GM19351 (cell line): Measurements from ENCODE around the gene LONP2.
A peak's percentile ranks its signal among the peaks of the same experiment; 100 is the strongest.
"Not testable (repeated sequence)": the region's sequence is repeated elsewhere in the genome, so short reads cannot be mapped to it uniquely, and the experiment has no call there.

ENCODE experiments used
- ATAC-seq: cut with Tn5 transposase; IDR thresholded peaks from one replicate; pipeline ENCODE4 v1.9.1; 2021; ENCODE audit warnings: mild to moderate bottlenecking, moderate library complexity; ENCODE audit not compliant: unreplicated experiment

LONP2 gene

DNA sequence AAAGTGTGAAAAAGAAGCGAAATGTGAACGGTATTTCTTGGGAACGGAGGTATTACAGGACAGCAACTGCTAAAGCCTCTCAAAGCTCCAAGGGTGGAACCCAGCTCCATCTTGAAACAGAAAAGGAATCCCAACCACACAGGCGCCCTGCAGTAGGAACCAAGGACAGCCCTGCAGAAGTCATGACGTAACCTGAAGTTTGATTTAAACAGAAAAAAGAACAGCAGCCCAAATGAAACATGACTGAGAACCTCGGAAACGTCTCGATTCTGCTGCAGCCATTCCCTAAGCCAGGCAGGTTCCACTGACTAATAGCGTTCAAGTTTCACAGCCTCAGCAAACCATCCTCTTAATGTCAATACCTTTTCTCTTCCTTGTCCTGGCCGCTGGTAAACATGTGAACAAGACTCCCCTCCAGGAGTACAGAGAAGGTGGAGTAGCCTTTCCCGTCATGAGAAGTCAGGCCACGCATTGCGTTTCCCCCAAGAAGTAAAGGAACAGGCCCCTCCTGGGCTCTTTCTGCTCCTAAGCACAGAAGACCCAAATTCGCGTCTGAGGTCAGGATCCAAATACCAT, 121.0 kb downstream of the LONP2 start:
- ATAC-seq, result no peak

DNA sequence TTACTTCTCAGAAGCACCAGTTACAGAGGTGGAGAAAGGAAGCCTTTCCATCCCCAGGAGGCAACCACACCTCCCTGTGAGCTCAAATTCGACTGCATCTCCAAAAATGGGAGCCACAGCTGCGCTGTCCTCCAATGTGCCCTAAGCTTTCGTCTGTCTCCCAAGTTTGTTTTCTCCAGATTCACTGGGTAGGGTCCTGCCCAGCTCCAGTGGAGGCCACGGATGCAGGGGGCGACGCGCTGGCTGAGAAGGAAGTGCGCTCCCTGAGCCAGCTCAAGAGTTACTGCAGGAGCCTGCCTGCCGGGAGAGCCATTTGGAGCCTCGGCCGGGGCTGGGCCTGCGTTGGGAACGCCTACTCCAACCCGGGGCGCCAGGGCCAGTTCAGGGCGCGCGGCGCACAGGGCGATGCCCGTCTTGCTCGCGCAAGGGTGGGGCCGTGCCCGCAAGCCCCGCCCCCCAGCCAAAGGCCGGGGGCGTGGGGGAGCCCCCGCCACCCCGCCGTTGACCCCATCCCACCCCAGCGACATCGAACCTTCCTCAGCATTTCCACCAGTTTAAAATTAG, 121.6 kb downstream of the LONP2 start:
- peak; percentile 85 for ATAC-seq

DNA sequence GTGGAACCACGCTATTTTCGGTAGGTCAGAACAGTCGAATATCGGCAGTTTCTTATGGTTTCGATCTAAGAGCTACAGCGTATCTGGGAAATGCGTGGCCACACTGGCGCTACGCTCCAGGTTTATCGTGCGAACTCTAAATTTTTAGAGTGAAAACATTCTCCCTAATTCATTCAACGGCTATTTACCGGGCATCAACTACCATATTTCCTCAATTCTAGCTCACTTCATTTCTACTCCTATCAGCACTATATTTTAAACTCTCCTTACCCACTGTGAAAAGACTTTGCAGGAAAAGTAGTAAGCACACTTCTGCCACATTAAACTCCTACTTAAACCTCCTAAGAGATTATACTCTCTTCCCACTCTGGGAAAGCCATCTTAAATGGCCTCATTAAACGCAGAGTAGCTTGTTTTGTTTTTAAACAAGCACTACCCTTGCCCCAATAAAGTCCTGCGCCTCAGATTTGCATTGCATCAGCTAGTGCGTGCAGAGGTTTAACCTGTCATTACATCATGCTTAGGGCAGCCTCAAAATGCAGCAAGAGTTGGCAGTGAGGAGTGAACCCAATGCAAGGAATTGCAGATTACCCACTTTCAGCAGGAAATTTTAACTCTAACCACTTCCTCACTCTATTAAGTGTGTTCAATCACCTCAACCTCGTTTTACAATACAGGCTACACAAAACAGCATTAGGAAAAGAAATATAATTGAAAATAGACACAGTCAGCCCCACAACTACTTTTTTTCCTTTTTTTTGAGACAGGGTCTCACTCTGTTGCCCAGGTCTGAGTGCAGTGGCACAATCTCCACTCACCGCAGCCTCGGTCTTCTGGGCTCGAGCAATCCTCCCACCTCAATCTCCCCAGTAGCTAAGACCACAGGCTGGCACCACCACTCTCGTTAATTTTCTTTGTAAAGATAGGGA, 122.3 kb downstream of the LONP2 start:
- ATAC-seq, result peak; percentile 69

DNA sequence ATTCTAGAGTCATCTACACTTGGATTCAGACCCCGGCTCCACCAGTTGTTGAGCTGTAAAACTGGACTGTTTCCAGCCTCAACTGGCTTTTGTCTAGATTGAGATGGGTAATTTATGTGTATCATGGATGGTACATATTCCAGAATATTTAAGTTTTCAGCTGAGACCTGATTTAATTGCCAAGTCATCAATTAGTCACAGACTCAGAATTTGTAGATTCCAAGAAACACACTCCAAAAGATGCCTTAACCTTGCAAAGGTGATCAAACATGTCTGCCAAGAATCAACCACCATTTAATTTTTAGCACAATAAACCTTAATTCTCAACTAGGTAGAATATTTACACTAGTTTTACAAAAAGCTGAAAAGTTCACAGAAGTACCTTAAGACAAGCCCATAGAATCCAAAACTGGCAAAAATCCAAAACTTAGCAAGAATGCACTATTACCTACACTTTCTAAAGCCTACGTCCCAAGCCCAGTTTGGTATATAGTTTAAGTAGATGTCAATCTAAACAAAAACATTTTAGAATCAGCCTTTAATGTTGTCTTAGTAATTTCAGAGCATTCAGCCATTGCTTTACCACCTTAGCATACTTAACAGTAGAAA, 123.4 kb downstream of the LONP2 start:
- ATAC-seq, result no peak

DNA sequence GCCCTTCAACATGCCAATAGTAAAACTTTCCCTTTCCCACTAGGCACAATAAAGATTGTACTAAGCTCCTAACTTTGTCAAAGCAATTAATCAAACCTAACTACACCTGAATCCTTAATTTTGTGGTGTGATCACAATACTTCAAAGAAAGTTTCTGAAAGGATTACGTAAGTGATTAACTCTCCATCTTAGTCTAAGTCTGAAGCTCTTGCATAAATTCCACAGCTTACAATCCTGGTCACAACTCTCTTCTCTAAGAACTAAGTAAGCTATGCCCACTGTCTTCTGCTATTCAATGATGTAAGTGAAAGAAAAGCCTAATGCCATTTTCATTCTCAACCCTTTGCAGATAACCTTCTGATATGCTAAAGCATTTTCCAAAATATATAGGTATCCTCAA, 125.7 kb downstream of the LONP2 start:
- no peak for ATAC-seq

DNA sequence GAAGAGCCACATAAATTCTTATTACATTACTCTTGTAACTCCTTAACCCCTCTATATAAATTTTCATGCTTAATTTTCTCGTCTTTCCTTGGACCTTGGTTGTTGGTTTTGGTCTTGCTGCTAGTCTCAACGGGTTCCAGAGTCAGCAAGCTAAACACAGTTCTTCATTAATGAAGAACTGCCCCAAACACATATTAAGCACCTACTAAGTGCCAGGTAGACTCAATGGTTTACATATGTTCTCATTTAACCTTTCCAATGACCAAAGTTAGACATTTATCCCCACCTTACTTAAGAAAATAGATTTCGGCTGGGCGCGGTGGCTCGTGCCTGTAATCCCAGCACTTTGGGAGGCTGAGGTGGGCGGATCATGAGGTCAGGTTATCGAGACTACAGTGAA, 126.1 kb downstream of the LONP2 start:
- ATAC-seq, result no peak

DNA sequence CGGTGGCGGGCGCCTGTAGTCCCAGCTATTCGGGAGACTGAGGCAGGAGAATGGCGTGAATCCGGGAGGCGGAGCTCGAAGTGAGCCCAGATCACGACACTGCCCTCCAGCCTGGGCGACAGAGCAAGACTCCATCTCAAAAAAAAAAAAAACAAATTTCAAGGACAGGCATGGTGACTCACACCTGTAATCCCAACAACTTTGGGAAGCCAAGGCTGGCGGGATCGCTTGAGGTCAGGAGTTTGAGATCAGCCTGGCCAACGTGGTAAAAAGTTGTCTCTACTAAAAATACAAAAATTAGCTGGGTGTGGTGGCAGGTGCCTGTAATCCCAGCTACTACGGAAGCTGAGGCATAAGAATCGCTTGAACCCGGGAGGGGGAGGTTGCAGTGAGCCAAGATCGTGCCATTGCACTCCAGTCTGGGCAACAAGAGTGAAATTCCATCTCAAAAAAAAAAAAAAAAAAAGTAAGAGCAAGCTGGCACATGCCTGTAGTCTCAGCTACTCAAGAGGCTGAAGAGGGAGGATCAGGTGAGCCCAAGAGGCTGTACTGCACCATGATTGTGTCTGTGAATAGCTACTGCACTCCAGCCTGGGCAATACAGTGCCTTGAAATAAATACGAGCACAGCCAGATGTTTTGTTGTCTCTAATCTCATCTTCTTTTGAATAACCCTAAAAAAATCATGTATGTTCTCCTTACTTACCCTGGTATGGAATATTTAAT, 126.7 kb downstream of the LONP2 start:
- ATAC-seq, result not testable (repeated sequence)

DNA sequence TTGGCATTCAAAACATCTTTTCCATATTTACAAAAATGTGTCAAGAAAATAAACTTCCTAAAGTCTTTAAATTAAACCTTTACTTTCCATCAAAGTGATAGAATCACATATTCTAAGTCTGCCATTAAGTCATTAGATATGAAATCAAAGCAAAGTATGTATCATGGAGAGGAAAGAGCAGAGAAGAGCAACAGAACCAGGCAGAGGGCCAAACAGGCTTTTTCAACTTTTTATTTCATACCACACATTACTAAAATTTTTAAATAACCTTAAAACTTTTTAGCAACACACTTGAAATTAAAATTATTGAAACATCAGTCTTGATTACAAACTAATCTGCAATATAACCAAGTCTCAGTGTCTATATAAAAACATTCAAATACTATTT, 127.3 kb downstream of the LONP2 start:
- ATAC-seq, result no peak

DNA sequence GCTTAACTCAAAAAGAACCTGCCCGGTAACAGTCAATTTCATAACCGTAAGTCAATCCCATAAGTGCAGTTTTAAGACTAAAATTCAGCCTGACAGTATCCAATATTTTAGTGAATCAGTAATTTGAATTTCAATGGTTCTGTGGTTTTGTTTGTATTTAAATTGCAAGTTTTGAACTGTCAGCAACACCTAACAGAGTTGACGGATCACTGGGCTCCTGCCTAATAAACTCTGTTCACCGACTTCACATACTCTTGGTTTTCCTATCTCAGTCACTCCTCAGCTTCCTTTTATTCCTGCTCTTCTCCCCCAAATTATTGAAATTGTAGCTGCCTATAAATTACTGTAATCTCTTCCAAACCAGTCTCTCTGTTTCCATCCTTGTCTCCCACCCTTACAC, 128.6 kb downstream of the LONP2 start:
- ATAC-seq, result no peak

DNA sequence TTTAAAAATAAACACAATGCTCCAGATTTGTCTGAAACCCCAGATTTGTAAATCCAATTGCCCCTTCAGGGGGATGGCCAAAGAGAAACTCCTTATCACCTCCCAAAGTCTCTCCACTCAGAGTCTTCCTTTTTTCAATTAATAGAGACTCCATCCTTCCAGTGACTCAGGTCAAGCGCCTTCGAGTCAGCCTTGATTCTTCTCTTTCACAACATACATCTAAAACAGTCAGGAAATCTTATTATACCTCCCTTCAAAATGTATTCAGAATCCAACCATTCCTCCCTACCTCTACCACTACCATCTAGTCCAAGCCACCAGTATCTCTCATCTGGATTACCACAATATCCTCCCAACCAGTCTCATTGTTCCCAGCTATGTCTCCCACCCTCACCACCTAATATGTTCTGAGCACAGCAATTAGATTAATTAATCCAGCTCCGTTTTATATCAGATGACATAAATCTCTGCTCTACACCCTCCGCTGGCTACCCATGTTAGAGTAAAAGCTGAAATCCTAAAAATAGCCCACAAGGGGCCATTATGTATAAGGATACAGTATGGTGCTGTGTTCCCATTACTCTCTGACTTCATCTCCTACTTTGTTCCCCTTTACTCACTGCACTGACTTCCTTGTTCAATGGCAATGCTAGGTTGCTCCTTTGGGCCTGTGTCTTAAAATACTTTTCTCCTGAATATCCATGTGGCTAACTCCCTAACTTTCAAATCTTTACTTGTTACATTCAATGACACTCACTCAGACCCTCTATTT, 129.3 kb downstream of the LONP2 start:
- no peak for ATAC-seq

DNA sequence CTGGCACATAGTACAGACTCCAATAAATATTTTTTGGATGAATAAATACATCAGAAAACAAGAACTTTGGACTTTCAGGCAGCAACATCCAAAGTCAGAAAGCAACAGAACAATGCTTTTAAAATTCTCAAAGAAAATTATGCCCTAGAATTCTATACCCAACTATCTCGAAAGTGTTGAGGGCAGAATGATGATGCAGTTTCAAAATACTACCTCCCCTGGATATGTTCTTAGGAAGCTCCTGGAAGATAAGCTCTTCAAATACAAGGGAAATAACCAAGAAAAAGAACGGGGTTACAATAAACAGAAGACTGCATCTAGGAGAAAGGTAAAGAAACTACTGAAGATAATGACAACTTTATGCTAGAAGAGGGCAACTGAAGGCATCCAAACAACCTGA, 130.2 kb downstream of the LONP2 start:
- ATAC-seq, result no peak

DNA sequence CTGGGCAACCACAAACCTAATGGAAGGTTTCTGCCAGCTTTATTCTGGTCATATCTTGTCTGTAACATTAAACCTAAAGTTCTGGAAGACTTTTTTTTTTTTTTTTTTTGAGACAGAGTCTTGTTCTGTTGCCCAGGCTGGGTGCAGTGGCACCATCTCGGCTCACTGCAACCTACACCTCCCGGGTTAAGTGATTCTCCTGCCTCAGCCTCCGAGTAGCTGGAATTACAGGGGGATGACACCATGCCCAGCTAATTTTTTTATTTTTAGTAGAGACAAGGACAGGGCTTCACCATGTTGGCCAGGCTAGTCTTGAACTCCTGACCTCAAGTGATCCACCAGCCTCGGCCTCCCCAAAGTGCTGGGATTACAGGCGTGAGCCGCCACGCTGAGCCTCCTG, 133.2 kb downstream of the LONP2 start:
- ATAC-seq, result not testable (repeated sequence)

DNA sequence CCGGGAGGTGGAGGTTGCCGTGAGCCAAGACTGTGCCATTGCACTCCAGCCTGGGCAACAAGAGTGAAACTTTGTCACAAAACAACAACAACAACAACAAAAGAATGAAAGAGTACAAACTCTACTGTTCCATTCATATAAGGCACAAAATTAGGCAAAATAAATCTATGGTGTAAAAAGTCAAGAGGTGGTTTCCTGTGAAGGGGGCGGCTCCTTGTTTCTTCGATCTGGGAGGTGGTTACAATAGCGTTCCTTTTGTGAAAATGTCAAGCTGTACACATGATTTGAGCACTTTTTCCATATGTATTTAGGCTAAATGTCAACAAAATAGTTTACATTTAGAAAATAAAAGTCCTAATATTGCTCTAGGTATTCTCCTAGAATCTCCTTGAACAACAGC, 134.2 kb downstream of the LONP2 start:
- ATAC-seq, result no peak

DNA sequence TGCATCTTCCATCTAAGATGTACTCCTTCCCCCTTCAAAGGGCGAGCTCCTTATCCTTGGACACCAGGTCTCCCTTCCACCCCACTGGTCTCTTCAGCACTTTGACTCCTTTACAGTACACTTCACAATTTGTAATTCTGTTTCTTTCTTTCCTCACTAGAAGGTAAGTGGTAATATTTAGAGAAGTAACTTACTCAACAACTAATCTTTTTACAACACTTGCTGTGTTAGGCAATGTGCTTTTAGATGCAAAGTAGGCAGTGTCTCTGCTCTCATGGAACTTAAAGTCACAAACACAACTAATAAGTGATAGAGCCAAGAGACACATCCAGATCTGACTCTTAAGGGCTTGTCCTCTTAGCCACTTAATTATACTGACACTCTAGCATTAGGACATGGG, 134.7 kb downstream of the LONP2 start:
- ATAC-seq, result no peak

DNA sequence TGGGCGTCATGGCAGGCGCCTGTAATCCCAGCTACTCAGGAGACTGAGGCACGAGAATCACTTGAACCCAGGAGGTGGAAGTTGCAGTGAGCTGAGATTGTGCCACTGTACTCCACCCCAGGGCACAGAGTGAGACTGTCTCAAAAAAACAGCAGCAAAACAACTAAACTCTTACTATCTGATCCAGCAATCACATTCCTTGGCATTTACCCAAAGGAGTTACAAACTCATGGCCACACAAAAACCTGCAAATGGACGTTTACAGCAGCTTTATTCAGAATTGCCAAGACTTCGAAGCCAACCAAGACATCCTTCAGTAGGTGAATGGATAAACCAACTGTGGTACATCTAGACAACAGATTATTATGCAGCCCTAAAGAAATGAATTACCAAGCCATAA, 137.1 kb downstream of the LONP2 start:
- ATAC-seq, result no peak

DNA sequence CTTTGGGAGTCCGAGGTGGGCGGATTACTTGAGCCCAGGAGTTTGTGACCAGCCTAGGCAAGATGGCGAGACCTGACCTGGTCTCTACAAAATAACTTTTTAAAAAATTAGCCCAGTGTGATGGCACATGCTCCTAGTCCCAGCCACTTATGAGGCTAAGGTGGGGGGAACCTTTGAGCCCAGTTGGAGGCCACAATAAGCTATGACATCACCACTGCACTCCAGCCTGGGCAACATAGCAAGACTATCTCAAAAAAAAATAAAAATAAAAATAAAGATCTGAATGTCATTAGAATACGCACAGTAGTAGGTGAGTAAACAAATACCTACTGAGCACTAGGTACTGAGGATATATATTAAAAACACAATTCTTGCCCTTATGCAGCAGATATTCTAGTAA, 138.0 kb downstream of the LONP2 start:
- ATAC-seq, result no peak

DNA sequence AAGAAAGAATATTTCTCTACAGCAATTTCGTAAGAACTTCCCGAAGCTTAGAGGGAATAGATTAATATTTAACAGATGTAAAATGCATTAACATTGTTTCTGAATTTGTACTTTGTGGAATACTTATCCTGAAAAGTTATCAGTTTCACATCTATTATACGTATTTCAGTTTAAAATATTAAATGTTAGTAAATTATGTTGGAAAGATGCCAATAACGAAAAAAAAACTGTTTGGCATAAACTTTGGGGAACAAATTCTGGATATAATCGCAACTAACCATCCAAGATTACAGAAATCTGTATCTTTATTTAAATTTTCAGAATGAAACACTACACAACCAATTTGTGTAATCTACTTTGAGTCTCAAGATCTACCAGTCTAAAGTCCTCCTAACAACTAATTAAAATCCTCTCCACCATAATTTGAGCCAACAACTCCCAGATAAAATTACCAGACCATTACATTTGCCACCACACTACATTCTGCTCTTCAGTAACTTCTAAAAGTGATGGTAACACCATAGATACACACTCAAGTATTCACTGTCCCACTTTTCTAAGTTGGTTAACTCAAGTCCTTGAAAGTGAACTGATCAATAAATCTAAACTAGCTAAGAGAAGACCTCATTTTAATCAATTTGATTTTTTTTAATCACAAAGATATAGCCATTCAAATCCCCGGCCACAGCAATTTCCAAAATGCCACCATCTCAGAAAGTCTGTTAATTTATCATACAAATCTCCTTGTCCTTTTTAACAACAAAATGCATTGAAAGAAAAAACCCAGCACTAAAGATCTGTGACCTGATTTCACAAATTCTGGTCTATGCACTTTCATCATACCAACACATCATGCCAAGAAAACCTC, 139.1 kb downstream of the LONP2 start:
- no peak for ATAC-seq

DNA sequence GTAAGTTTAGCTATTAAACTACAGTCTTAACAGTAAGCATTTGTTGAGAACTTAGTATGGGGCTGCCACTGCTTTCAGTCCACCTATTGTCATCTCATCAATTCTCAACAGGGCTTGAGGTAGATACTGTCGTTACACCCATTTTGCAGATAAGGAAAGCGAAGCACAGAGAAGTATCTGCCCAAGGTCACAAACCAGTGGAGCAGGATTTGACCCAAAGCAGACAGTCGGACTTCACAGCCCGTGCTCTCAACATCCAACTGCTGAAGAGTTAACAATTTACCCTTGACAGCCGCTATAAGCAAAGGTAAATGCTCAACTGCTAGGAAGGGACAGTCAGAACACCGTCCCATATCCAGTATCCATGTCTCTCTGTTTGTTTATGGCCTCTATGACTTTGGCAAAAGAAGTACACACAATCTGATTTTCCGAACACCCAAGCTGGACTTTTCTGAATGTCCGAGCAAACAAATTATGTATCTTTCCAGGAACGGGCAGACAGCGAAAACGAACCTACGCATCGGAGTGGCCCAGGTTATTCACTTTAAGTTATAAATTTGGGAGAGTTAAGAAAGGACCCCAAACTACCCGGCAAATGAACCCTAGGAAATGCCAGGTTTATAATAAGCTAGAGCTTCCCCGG, 139.9 kb downstream of the LONP2 start:
- ATAC-seq, result no peak
